Activated T-helper 1 cell treated with Interleukin-2 at 50 U/mL for 16 hours (primary cell): ENCODE measurements around the gene COL9A1.

ENCODE experiments used
- DNase-seq: peaks from one replicate; pipeline ENCODE4 v3.0.0-alpha.2; 2020; ENCODE audit warnings: low read depth

COL9A1 gene

GRCh38 chr6:70286905-70287304, 16.0 kb downstream of the COL9A1 start:
- no peak for DNase-seq

- no peak for DNase-seq
Observed at GRCh38 chr6:70285201-70285600, 17.7 kb downstream of the COL9A1 start.

GRCh38 chr6:70282919-70283461, 19.9 kb downstream of the COL9A1 start:
- no peak for DNase-seq

- DNase-seq = no peak
Observed at GRCh38 chr6:70282312-70282918, 20.5 kb downstream of the COL9A1 start.

GRCh38 chr6:70281923-70282311, 21.0 kb downstream of the COL9A1 start:
- DNase-seq = no peak

GRCh38 chr6:70280400-70280853, 22.5 kb downstream of the COL9A1 start:
- DNase-seq = no peak

GRCh38 chr6:70277470-70277869, 25.4 kb downstream of the COL9A1 start:
- DNase-seq = no peak

- no peak for DNase-seq
Observed at GRCh38 chr6:70274338-70274737, 28.5 kb downstream of the COL9A1 start.

GRCh38 chr6:70272071-70272470, 30.8 kb downstream of the COL9A1 start:
- DNase-seq = no peak

GRCh38 chr6:70270287-70271005, 32.4 kb downstream of the COL9A1 start:
- no peak for DNase-seq

GRCh38 chr6:70266142-70266541, 36.7 kb downstream of the COL9A1 start:
- DNase-seq = no peak

GRCh38 chr6:70264306-70264705, 38.6 kb downstream of the COL9A1 start:
- DNase-seq = no peak

- DNase-seq = no peak
Observed at GRCh38 chr6:70258483-70258882, 44.4 kb downstream of the COL9A1 start.

- DNase-seq = no peak
Observed at GRCh38 chr6:70257768-70258273, 45.1 kb downstream of the COL9A1 start.

- DNase-seq = no peak
Observed at GRCh38 chr6:70254784-70255183, 48.1 kb downstream of the COL9A1 start.

- no peak for DNase-seq
Observed at GRCh38 chr6:70253923-70254322, 49.0 kb downstream of the COL9A1 start.

GRCh38 chr6:70252604-70253003, 50.3 kb downstream of the COL9A1 start:
- no peak for DNase-seq

- DNase-seq = no peak
Observed at GRCh38 chr6:70246118-70246517, 56.8 kb downstream of the COL9A1 start.

- no peak for DNase-seq
Observed at GRCh38 chr6:70241991-70242420, 60.9 kb downstream of the COL9A1 start.

- DNase-seq = no peak
Observed at GRCh38 chr6:70241031-70241430, 61.9 kb downstream of the COL9A1 start.

GRCh38 chr6:70236343-70236742, 66.5 kb downstream of the COL9A1 start:
- DNase-seq = no peak

GRCh38 chr6:70234561-70235236, 68.2 kb downstream of the COL9A1 start:
- DNase-seq = no peak

- DNase-seq = no peak
Observed at GRCh38 chr6:70231311-70231710, 71.6 kb downstream of the COL9A1 start.
